ENCODE data around the gene FGD6. TPM values are rescaled to one million over a fixed set of nuclear protein-coding genes. Genes with fewer than 3 reads are reported as not detected.

The FGD6 gene
- total and polyA plus RNA-seq, 3 donors from 2014 or later, result 4.8 to 13.6 (median 13.1) TPM

- Histone ChIP-seq H3K27ac (no peak overlapping the region), H3K27me3 (no peaks in the 10 kb centered on the region), H3K9me3 (no peaks in the 10 kb centered on the region), H3K4me1 (no peaks in the 10 kb centered on the region), H3K36me3 (ENCODE audit: low read depth, missing control alignments) (no peaks in the 10 kb centered on the region), H3K4me3 (no peak overlapping the region)
- intact Hi-C loops (cut with DNase I; ENCODE audit: low total_unique reads), result no loop called here
- WGBS, 2 donors, result 83 to 86% methylated on average over 10 of the region's 10 CpGs
- no peak for DNase-seq
- TF ChIP-seq CTCF (IDR thresholded peaks at IDR 0.05) (no peak), POLR2A (IDR thresholded peaks at IDR 0.05) (no peak)
Measured at GRCh38 chr12:95131589-95132340, 85.5 kb downstream of the FGD6 start.

GRCh38 chr12:95130096-95130495 lies 87.2 kb downstream of the FGD6 start:
- DNase-seq, result no peak
- H3K9me3 ChIP-seq, result no peaks in the 10 kb centered on the region
- H3K36me3 ChIP-seq (ENCODE audit: low read depth, missing control alignments), result no peaks in the 10 kb centered on the region
- intact Hi-C loops (cut with DNase I; ENCODE audit: low total_unique reads), result no loop called here
- H3K4me1 ChIP-seq, result no peaks in the 10 kb centered on the region
- H3K27ac ChIP-seq, result no peak overlapping the region
- 76 to 79% methylated on average over 1 of the region's 1 CpG for WGBS, 2 donors
- no peak for TF ChIP-seq CTCF (IDR thresholded peaks at IDR 0.05)
- TF ChIP-seq POLR2A (IDR thresholded peaks at IDR 0.05), result no peak
- no peak overlapping the region for H3K4me3 ChIP-seq
- H3K27me3 ChIP-seq, result no peaks in the 10 kb centered on the region

GRCh38 chr12:95129115-95129514 lies 88.2 kb downstream of the FGD6 start:
- no peaks in the 10 kb centered on the region for H3K27me3 ChIP-seq
- intact Hi-C loops (cut with DNase I; ENCODE audit: low total_unique reads), result no loop called here
- no peak for DNase-seq
- H3K9me3 ChIP-seq, result no peaks in the 10 kb centered on the region
- TF ChIP-seq POLR2A (IDR thresholded peaks at IDR 0.05), result no peak
- TF ChIP-seq CTCF (IDR thresholded peaks at IDR 0.05), result no peak
- H3K36me3 ChIP-seq (ENCODE audit: low read depth, missing control alignments), result no peaks in the 10 kb centered on the region
- no peak overlapping the region for H3K4me3 ChIP-seq
- H3K4me1 ChIP-seq, result no peaks in the 10 kb centered on the region
- H3K27ac ChIP-seq, result no peak overlapping the region
- WGBS, 2 donors, result 91 to 95% methylated on average over 2 of the region's 2 CpGs

GRCh38 chr12:95126736-95127135 lies 90.5 kb downstream of the FGD6 start:
- no peak overlapping the region for H3K4me3 ChIP-seq
- H3K9me3 ChIP-seq, result no peaks in the 10 kb centered on the region
- H3K27me3 ChIP-seq, result no peaks in the 10 kb centered on the region
- intact Hi-C loops (cut with DNase I; ENCODE audit: low total_unique reads), result no loop called here
- H3K4me1 ChIP-seq, result no peaks in the 10 kb centered on the region
- WGBS, 2 donors, result 86 to 91% methylated on average over 3 of the region's 3 CpGs
- H3K36me3 ChIP-seq (ENCODE audit: low read depth, missing control alignments), result no peaks in the 10 kb centered on the region
- no peak for DNase-seq
- no peak overlapping the region for H3K27ac ChIP-seq
- TF ChIP-seq POLR2A (IDR thresholded peaks at IDR 0.05) (no peak), CTCF (IDR thresholded peaks at IDR 0.05) (no peak)

GRCh38 chr12:95126076-95126475 lies 91.2 kb downstream of the FGD6 start:
- H3K27me3 ChIP-seq, result no peaks in the 10 kb centered on the region
- WGBS, 2 donors, result 93% methylated on average over 2 of the region's 2 CpGs
- no peak for TF ChIP-seq CTCF (IDR thresholded peaks at IDR 0.05)
- TF ChIP-seq POLR2A (IDR thresholded peaks at IDR 0.05), result no peak

More at GRCh38 chr12:95126076-95126475, 91.2 kb downstream of the FGD6 start:
- DNase-seq, result no peak
- Histone ChIP-seq H3K27ac (no peak overlapping the region), H3K4me3 (no peak overlapping the region), H3K4me1 (no peaks in the 10 kb centered on the region), H3K36me3 (ENCODE audit: low read depth, missing control alignments) (no peaks in the 10 kb centered on the region), H3K9me3 (no peaks in the 10 kb centered on the region)
- intact Hi-C loops (cut with DNase I; ENCODE audit: low total_unique reads), result no loop called here

All from testis (tissue), 3 donors.